HG02938 (cell line): ENCODE results near the gene MYCBPAP.

Source experiments
- ATAC-seq: cut with Tn5 transposase; IDR thresholded peaks from one replicate; pipeline ENCODE4 v1.9.1; 2021; ENCODE audit warnings: mild to moderate bottlenecking, moderate library complexity; ENCODE audit not compliant: unreplicated experiment

MYCBPAP gene, protein sequence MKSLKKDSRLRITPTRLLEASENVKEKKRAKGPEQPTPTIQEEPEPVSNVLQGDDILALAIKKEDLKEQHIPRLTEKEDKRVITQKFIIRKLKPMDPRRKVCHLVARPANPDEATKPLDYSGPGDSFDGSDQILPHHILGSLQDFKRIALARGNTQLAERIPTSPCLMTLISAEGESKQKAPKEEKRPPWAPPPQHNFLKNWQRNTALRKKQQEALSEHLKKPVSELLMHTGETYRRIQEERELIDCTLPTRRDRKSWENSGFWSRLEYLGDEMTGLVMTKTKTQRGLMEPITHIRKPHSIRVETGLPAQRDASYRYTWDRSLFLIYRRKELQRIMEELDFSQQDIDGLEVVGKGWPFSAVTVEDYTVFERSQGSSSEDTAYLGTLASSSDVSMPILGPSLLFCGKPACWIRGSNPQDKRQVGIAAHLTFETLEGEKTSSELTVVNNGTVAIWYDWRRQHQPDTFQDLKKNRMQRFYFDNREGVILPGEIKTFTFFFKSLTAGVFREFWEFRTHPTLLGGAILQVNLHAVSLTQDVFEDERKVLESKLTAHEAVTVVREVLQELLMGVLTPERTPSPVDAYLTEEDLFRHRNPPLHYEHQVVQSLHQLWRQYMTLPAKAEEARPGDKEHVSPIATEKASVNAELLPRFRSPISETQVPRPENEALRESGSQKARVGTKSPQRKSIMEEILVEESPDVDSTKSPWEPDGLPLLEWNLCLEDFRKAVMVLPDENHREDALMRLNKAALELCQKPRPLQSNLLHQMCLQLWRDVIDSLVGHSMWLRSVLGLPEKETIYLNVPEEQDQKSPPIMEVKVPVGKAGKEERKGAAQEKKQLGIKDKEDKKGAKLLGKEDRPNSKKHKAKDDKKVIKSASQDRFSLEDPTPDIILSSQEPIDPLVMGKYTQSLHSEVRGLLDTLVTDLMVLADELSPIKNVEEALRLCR

GRCh38 chr17:50507871-50508572 lies at the start of gene MYCBPAP:
Gene MYCBPAP (plus strand): TSS chr17:50508439. CDS start chr17:50508675, 236 bp downstream.
- no peak for ATAC-seq

GRCh38 chr17:50458701-50459676 lies 49.2 kb upstream of the MYCBPAP start:
- no peak for ATAC-seq

DNA sequence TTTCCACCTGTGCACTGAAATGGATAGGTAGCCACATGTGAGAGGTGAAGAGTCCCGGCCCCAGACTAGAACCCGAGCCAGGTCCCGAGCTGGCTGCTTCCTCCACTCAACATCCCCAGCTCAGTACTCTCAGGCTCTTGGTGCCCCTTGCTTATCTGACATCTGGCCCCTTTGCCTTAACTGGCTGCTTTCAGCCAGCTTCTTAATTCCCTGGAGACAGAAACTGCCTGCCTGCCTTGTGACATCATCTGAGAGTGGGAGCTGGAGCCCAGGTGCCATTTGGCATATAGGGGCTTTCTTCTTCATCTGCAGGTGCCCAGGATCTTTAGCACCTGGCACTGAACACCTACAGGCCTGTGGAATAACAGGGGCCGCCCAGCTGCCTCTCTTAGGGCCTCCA lies 48.5 kb upstream of the MYCBPAP start:
- no peak for ATAC-seq

DNA sequence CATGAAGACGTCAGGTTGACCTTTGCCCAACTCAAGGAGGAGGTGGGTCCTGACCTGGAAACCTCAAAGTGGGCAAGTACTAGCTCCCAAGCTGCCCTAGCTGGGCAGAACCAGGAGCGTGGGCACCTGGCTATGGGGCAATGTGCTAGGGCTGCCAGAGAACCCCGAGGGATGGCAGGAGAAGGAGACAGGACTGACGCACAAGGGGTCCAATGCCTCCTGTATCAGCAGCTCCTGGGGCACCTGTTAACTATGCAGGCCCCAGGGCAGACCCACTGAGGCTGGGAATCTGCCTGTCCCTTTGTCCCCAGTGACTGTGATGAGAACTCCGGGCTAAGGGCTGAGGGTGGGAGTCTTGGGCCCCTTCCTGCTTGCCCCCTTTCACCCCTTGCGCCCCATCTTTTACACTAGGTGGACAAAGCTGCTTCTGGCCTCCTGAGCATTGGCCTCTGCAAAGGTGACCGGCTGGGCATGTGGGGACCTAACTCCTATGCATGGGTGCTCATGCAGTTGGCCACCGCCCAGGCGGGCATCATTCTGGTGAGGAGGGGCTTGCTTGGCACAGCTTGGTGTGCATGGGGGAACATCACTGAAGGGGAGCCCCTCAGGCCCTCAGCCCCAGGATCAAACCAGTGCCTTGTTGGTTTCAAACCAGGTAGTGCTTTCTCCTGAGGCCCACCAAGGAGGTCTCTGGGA lies 47.3 kb upstream of the MYCBPAP start:
- no peak for ATAC-seq

DNA sequence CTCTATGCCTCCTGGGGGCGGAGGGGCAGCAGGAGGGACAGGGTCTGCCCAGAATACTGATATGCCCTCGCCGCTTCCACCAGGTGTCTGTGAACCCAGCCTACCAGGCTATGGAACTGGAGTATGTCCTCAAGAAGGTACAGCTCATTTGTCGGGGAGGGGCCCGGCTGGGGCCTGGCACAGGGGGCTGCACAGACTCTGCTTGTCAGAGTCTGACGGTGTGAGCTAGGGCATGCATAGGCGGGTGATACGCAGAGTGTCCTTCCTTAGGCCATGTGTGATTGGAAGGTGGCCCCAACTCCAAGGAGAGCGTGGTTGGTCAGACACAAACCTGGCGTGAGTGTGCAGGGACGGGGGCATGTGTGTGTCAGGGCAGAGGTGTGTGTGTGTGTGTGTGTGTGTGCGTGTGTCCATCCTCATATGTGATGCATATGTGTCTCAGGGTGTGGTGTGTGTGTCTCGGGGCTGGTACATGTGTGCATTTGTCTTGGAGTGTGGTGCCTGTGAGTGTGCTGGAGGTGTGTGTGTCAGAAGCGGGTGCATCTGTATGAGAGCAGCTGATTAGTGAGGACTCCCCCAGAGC lies 46.6 kb upstream of the MYCBPAP start:
- no peak for ATAC-seq

- no peak for ATAC-seq
Measured at GRCh38 chr17:50462446-50462845, 45.8 kb upstream of the MYCBPAP start.

- ATAC-seq = no peak
Measured at GRCh38 chr17:50464121-50464520, 44.1 kb upstream of the MYCBPAP start.

GRCh38 chr17:50464736-50465135 lies 43.5 kb upstream of the MYCBPAP start:
- no peak for ATAC-seq

DNA sequence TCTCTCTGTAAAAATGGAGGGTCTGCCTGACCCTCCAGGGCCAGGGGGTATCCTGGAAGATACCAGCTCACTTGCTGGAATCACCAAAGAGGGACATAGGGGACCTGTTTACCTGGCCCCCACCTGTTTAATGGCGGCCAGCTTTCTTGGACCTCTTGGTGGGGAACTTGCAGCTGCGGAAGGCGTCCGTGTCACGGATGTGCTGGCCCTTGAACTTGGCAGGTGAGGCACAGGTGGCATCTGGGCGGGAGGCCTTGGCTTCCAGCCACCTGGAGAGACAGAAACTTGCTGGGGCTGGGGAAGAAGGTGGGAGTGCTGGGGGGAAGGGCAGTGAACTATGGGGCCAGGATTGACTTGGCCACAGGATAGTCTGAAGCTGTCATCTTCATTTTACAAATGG lies 43.1 kb upstream of the MYCBPAP start:
- ATAC-seq = no peak

GRCh38 chr17:50465635-50466034 lies 42.6 kb upstream of the MYCBPAP start:
- no peak for ATAC-seq

- no peak for ATAC-seq
Measured at GRCh38 chr17:50466371-50467113, 41.7 kb upstream of the MYCBPAP start.

- no peak for ATAC-seq
Measured at GRCh38 chr17:50467114-50467854, 41.0 kb upstream of the MYCBPAP start.

- no peak for ATAC-seq
Measured at GRCh38 chr17:50467855-50468303, 40.4 kb upstream of the MYCBPAP start.

DNA sequence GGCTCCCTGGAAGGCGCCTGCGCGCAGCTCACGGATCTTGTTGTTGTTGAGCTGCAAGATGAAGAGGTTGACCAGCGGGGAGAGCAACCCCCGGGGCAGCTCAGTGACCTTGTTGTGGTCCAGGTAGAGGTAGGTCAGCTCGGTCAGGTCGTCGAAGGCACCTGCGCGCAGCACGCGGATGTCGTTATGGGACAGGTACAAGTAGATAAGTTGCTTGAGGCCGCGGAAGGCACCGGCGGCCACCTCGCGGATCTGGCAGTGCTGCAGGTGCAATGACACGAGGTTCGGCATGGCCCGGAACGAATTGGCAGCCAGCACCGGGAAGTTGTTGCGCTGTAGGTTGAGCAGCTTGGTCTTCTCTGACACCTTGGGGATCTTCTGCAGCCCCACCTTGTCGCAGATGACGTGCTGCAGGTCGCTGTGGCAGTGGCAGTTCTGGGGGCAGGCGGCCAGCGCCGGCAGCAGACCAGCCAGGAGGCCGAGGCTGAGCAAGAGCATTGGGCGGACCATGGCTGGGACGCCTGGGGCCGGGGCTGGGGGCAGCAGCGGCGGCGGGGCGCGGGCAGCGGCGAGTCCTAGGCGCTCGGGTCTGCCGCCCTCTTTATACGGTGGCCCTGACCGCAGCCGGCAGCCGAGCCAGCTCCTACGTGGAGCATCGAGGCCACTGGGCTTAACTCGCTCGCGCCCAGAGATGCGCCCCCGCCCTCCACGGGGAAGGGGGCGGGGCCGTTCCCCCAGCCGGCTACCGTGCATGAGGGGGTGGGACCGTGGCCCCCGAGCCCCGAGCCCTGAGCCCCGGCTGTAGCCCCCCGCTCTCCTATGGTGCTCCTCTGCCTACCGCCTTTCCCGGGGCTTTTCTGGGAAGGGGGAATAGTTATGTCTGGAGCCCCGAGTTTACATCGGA lies 39.7 kb upstream of the MYCBPAP start, which contains the start of gene CHAD:
CHAD (minus strand) TSS at position 577 of the 904 bp plus-strand sequence; CDS start at position 510, 67 bp downstream.
- ATAC-seq = no peak

- no peak for ATAC-seq
Measured at GRCh38 chr17:50469208-50469605, 39.0 kb upstream of the MYCBPAP start.

- ATAC-seq = no peak
Measured at GRCh38 chr17:50469671-50470305, 38.5 kb upstream of the MYCBPAP start.
